GM12878 (cell line): Measurements from ENCODE around the gene EDEM3.

ENCODE experiments used
- ATF3 ChIP-seq: IDR thresholded peaks from 2 replicates; pipeline ENCODE4 v1.6.1; 2011; ENCODE audit warnings: low read depth, mild to moderate bottlenecking, low read length, moderate library complexity, borderline replicate concordance; ENCODE audit errors: extremely low read depth
- BMI1 ChIP-seq: fragments of 450-650 bp; IDR thresholded peaks from 2 replicates; pipeline ENCODE4 v1.6.1; 2016; ENCODE audit warnings: mild to moderate bottlenecking, moderate library complexity, borderline replicate concordance
- CTCF ChIP-seq, 3 experiments: IDR thresholded peaks in 2 of 3; conservative IDR thresholded peaks in 1 of 3; 2 replicates each; pipeline ENCODE4 v1.5.1; 2011; ENCODE audit warnings: low read depth in 3 of 3, low read length in 3 of 3, mild to moderate bottlenecking in 3 of 3, control low read depth in 2 of 3, moderate library complexity in 2 of 3, inconsistent platforms in 1 of 3, mixed read lengths in 1 of 3; ENCODE audit not compliant: control insufficient read depth in 2 of 3, insufficient read depth in 1 of 3; ENCODE audit errors: extremely low read depth in 1 of 3
- EZH2 ChIP-seq: IDR thresholded peaks from 2 replicates; pipeline ENCODE4 v1.6.1; 2012; ENCODE audit warnings: low read depth, mild to moderate bottlenecking, control low read depth, inconsistent platforms, low read length, borderline replicate concordance; ENCODE audit not compliant: control insufficient read depth
- SMC3 ChIP-seq: IDR thresholded peaks from 2 replicates; pipeline ENCODE4 v1.6.1; 2011; ENCODE audit warnings: low read length, improper control_type of control experiment, borderline replicate concordance

GRCh38 chr1:184655185-184655584 is 99.5 kb downstream of the EDEM3 start:
- no peak for TF ChIP-seq SMC3
- no peak for TF ChIP-seq ATF3
- TF ChIP-seq CTCF (IDR thresholded peaks at IDR 0.05 in 2 of 3, conservative IDR thresholded peaks at IDR 0.05 in 1 of 3; ENCODE audit: control insufficient read depth in 2 of 3, extremely low read depth in 1 of 3, insufficient read depth in 1 of 3, low read depth in 3 of 3, low read length in 3 of 3), result no peak
- no peak for TF ChIP-seq EZH2
- no peak for TF ChIP-seq BMI1
